Neural cell (in vitro differentiated cells): ENCODE measurements around the gene DHRS12. TPM values are rescaled to one million over a fixed set of nuclear protein-coding genes. Genes with fewer than 3 reads are reported as not detected.
A peak's percentile ranks its signal among the peaks of the same experiment; 100 is the strongest.

Source experiments
- H2AFZ ChIP-seq: fragments of 200-600, 300-800 bp; sonication (generic), shearing (Covaris generic); 2 replicates; pipeline ENCODE4 v1.6.0; 2014; ENCODE audit warnings: low read depth, mild to moderate bottlenecking, antibody characterized with exemption, low read length, moderate library complexity
- H3F3A ChIP-seq: fragments of 200-600 bp; shearing (Covaris generic); 2 replicates; pipeline ENCODE4 v1.6.1; 2016; ENCODE audit warnings: mild to moderate bottlenecking, moderate library complexity, mixed read lengths, antibody characterized with exemption, low read length; ENCODE audit not compliant: insufficient read depth, poor library complexity, severe bottlenecking
- H3K27ac ChIP-seq: fragments of 200-600, 300-800 bp; sonication (generic), shearing (Covaris generic); 2 replicates; pipeline ENCODE4 v1.5.1; 2014; ENCODE audit warnings: mild to moderate bottlenecking, low read length, moderate library complexity
- H3K27me3 ChIP-seq: fragments of 300-800, 200-600 bp; sonication (generic), shearing (Covaris generic); 2 replicates; pipeline ENCODE4 v1.6.0; 2014; ENCODE audit warnings: mild to moderate bottlenecking, low read depth, low read length, moderate library complexity; ENCODE audit not compliant: insufficient read depth
- H3K36me3 ChIP-seq: fragments of 300-800, 200-600 bp; sonication (generic), shearing (Covaris generic); 2 replicates; pipeline ENCODE4 v1.5.1; 2014; ENCODE audit warnings: mild to moderate bottlenecking, antibody characterized with exemption, low read length, moderate library complexity; ENCODE audit not compliant: insufficient read depth
- H3K4me2 ChIP-seq: fragments of 300-800, 200-600 bp; sonication (generic), shearing (Covaris generic); 2 replicates; pipeline ENCODE4 v1.6.0; 2014; ENCODE audit warnings: mild to moderate bottlenecking, low read length
- H3K4me3 ChIP-seq: fragments of 300-800, 200-600 bp; sonication (generic), shearing (Covaris generic); 2 replicates; pipeline ENCODE4 v1.5.1; 2014; ENCODE audit warnings: mild to moderate bottlenecking, low read length, moderate library complexity
- H3K79me2 ChIP-seq: fragments of 200-600 bp; shearing (Covaris generic); replicated peaks from 2 replicates; pipeline ENCODE4 v1.6.0; 2014; ENCODE audit warnings: mild to moderate bottlenecking, low read length, moderate library complexity; ENCODE audit not compliant: insufficient read depth
- H3K9ac ChIP-seq: fragments of 300-800, 200-600 bp; sonication (generic), shearing (Covaris generic); 2 replicates; pipeline ENCODE4 v1.6.1; 2016; ENCODE audit warnings: mild to moderate bottlenecking, low read length, mixed read lengths
- H3K9me2 ChIP-seq: fragments of 200-600 bp; shearing (Covaris generic); 2 replicates; pipeline ENCODE4 v1.6.1; 2016; ENCODE audit warnings: mild to moderate bottlenecking, low read length, mixed read lengths; ENCODE audit not compliant: insufficient read depth
- H3K9me3 ChIP-seq: fragments of 200-600, 300-800 bp; sonication (generic), shearing (Covaris generic); 2 replicates; pipeline ENCODE4 v1.6.1; 2016; ENCODE audit warnings: mild to moderate bottlenecking, mixed run types, low read length, moderate library complexity, mixed read lengths
- H4K20me1 ChIP-seq: fragments of 200-600 bp; shearing (Covaris generic); 2 replicates; pipeline ENCODE4 v1.6.1; 2016; ENCODE audit warnings: mild to moderate bottlenecking, mixed run types; ENCODE audit not compliant: insufficient read depth
- CTCF ChIP-seq: fragments of 450-650 bp; IDR thresholded peaks from 2 replicates; pipeline ENCODE4 v1.5.1; 2014; ENCODE audit warnings: antibody characterized with exemption, mild to moderate bottlenecking, moderate library complexity; ENCODE audit not compliant: poor library complexity, severe bottlenecking
- EP300 ChIP-seq: fragments of 450-650 bp; conservative IDR thresholded peaks from 2 replicates; pipeline ENCODE4 v1.6.1; 2014; ENCODE audit warnings: antibody characterized with exemption, mild to moderate bottlenecking, moderate library complexity; ENCODE audit not compliant: poor library complexity, severe bottlenecking
- EZH2 ChIP-seq: fragments of 200-600, 300-800 bp; shearing (Covaris generic), sonication (generic); IDR thresholded peaks from 2 replicates; pipeline ENCODE4 v1.6.1; 2014; ENCODE audit warnings: antibody characterized with exemption, low read length, borderline replicate concordance, mild to moderate bottlenecking; ENCODE audit not compliant: insufficient read depth, poor library complexity, severe bottlenecking
- MXI1 ChIP-seq: fragments of 450-650 bp; conservative IDR thresholded peaks from 2 replicates; pipeline ENCODE4 v1.6.1; 2014; ENCODE audit warnings: antibody characterized with exemption, mild to moderate bottlenecking; ENCODE audit not compliant: poor library complexity, severe bottlenecking
- POLR2AphosphoS5 ChIP-seq: IDR thresholded peaks from 2 replicates; pipeline ENCODE4 v1.6.1; 2012
- RAD21 ChIP-seq: fragments of 450-650 bp; conservative IDR thresholded peaks from 2 replicates; pipeline ENCODE4 v1.6.1; 2014; ENCODE audit warnings: antibody characterized with exemption, mild to moderate bottlenecking, moderate library complexity
- REST ChIP-seq: IDR thresholded peaks from 2 replicates; pipeline ENCODE4 v1.6.1; 2012; ENCODE audit warnings: borderline replicate concordance
- SMC3 ChIP-seq: fragments of 450-650 bp; conservative IDR thresholded peaks from 2 replicates; pipeline ENCODE4 v1.6.1; 2014; ENCODE audit warnings: antibody characterized with exemption, mild to moderate bottlenecking, moderate library complexity; ENCODE audit not compliant: poor library complexity
- TAF1 ChIP-seq: IDR thresholded peaks from 2 replicates; pipeline ENCODE4 v1.6.1; 2012; ENCODE audit warnings: low read depth
- polyA minus RNA-seq: library from RNA; depleted of rRNA, polyadenylated mRNA; stranded (reverse); fragments of >200 nt; gene quantifications from 2 replicates; pipeline ENCODE4 v1.2.3, GENCODE V29; 2014
- polyA plus RNA-seq: library from polyadenylated mRNA; depleted of rRNA; stranded (reverse); fragments of >200 nt; gene quantifications from 2 replicates; pipeline ENCODE4 v1.2.3, GENCODE V29; 2014

The DHRS12 gene
- 2.9 and 4.4 TPM in 2 replicates for polyA plus RNA-seq
- 2.9 and 3.1 TPM in 2 replicates for polyA minus RNA-seq

- Histone ChIP-seq H3K27ac (peak within 1 kb of the TSS; percentile 51), H3K9ac (peak within 1 kb of the TSS; percentile 74), H3K9me3 (no peaks in the 10 kb centered on the region), H4K20me1 (no peaks in the 10 kb centered on the region), H3K27me3 (no peaks in the 10 kb centered on the region), H3K4me2 (peak within 1 kb of the TSS; percentile 34), H3K36me3 (no peaks in the 10 kb centered on the region), H2AFZ (peak within 1 kb of the TSS; percentile 36), H3K4me3 (peak within 1 kb of the TSS; percentile 75), H3K9me2 (no peaks in the 10 kb centered on the region), H3K79me2 (no peaks in the 10 kb centered on the region), H3F3A (peaks cover 5% of the 10 kb centered on the region)
- no peak for TF ChIP-seq CTCF
- TF ChIP-seq EP300, result peak; percentile 52
- TF ChIP-seq RAD21, result peak; percentile 30
- TF ChIP-seq POLR2AphosphoS5, result peak; percentile 76
- TF ChIP-seq SMC3, result peak; percentile 30
- peak; percentile 45 for TF ChIP-seq REST
- peak; percentile 64 for TF ChIP-seq MXI1
- TF ChIP-seq TAF1, result no peak
- no peak for TF ChIP-seq EZH2
Observed at GRCh38 chr13:51803422-51804294, at the start of gene DHRS12. TSS of gene DHRS12 (minus strand) at chr13:51804163. CDS start at chr13:51799659, 4,504 bp downstream.

- H3K27ac ChIP-seq, result no peak overlapping the region
- no peaks in the 10 kb centered on the region for H3K27me3 ChIP-seq
- no peak overlapping the region for H3K9ac ChIP-seq
- H3K9me2 ChIP-seq, result no peaks in the 10 kb centered on the region
- no peak for TF ChIP-seq EZH2
- H3K9me3 ChIP-seq, result peaks cover 5% of the 10 kb centered on the region
- no peaks in the 10 kb centered on the region for H4K20me1 ChIP-seq
- no peak overlapping the region for H3K4me3 ChIP-seq
- H2AFZ ChIP-seq, result no peak overlapping the region
- no peaks in the 10 kb centered on the region for H3K36me3 ChIP-seq
- no peaks in the 10 kb centered on the region for H3K79me2 ChIP-seq
- H3K4me2 ChIP-seq, result no peak overlapping the region
- H3F3A ChIP-seq, result no peaks in the 10 kb centered on the region
Observed at GRCh38 chr13:51849145-51850101, 45.5 kb upstream of the DHRS12 start.
